NCI-H146 treated with DMSO at 0.1 percent for 48 hours (cell line): ENCODE data around the gene IDE.
"Not testable (repeated sequence)": the region's sequence is repeated elsewhere in the genome, so short reads cannot be mapped to it uniquely, and the experiment has no call there.

ENCODE experiments used
- DNase-seq: peaks from one replicate; lab custom pipeline; 2025; ENCODE audit not compliant: unreplicated experiment; lab: John Stamatoyannopoulos, UW

Gene IDE

GRCh38 chr10:92573798-92574547 lies at the start of gene IDE:
Gene IDE, minus strand, starts transcription at chr10:92574093. Its CDS starts 74 bp downstream, at chr10:92574019.
- DNase-seq = peak; percentile 75

GRCh38 chr10:92619368-92619767 lies 45.5 kb upstream of the IDE start:
- DNase-seq = no peak

- no peak for DNase-seq
Measured at GRCh38 chr10:92615515-92615914, 41.6 kb upstream of the IDE start.

GRCh38 chr10:92604841-92605240 lies 30.9 kb upstream of the IDE start:
- DNase-seq = no peak

- no peak for DNase-seq
Measured at GRCh38 chr10:92598321-92598720, 24.4 kb upstream of the IDE start.

- DNase-seq = no peak
Measured at GRCh38 chr10:92595505-92595904, 21.6 kb upstream of the IDE start.

GRCh38 chr10:92593619-92594588 lies 20.0 kb upstream of the IDE start:
- no peak for DNase-seq

GRCh38 chr10:92592761-92593618 lies 19.1 kb upstream of the IDE start, which contains the start of gene KIF11:
Gene KIF11, plus strand, starts transcription at chr10:92593130. Its CDS starts 246 bp downstream, at chr10:92593376.
- peak; percentile 90 for DNase-seq

GRCh38 chr10:92591550-92592022 lies 17.7 kb upstream of the IDE start:
- DNase-seq = peak; percentile 25

- peak; percentile 14 for DNase-seq
Measured at GRCh38 chr10:92590623-92591549, 17.0 kb upstream of the IDE start.

GRCh38 chr10:92582347-92582746 lies 8.5 kb upstream of the IDE start:
- DNase-seq = not testable (repeated sequence)

GRCh38 chr10:92575961-92576360 lies 2.1 kb upstream of the IDE start:
- no peak for DNase-seq

GRCh38 chr10:92574548-92575261 lies 812 bp upstream of the IDE start:
- peak; percentile 55 for DNase-seq

GRCh38 chr10:92573091-92573797 lies 649 bp downstream of the IDE start:
- no peak for DNase-seq

GRCh38 chr10:92572362-92573090 lies 1.4 kb downstream of the IDE start:
- no peak for DNase-seq

- no peak for DNase-seq
Measured at GRCh38 chr10:92571649-92572048, 2.2 kb downstream of the IDE start.

- DNase-seq = not testable (repeated sequence)
Measured at GRCh38 chr10:92569663-92570062, 4.2 kb downstream of the IDE start.

GRCh38 chr10:92569071-92569470 lies 4.8 kb downstream of the IDE start:
- DNase-seq = no peak
